Naive thymus-derived CD8-positive, alpha-beta T cell (primary cell): ENCODE data around the gene ZC2HC1C. TPM values are rescaled to one million over a fixed set of nuclear protein-coding genes. Genes with fewer than 3 reads are reported as not detected.

Experiments used
- ATAC-seq, 2 donors: fragments of 150-1000 bp; cut with Tn5 transposase in 1 of 2; sonication (Bioruptor Pico), chemical (Tn5 transposase) in 1 of 2; 1 replicate in 1 of 2; 2 replicates in 1 of 2; pipeline ENCODE4 v1.10.0; 2021; ENCODE audit warnings: mild to moderate bottlenecking in 2 of 2, moderate library complexity in 2 of 2
- POLR2A ChIA-PET: fragments of 350-600 bp; sonication (Branson Sonifier 250); formaldehyde crosslinking; loops from one replicate; lab custom pipeline; 2021; ENCODE audit warnings: antibody characterized with exemption; lab: Charles Lee
- DNase-seq, 10 donors: peaks; one replicate each; pipeline versions ENCODE4 v3.0.0 to v3.0.0-alpha.2; 2020 to 2022
- H3K27ac Mint-ChIP-seq, 10 donors: one replicate each; pipeline ENCODE4 v1.8.0; 2020 to 2022; ENCODE audit warnings: mild to moderate bottlenecking in 10 of 10, mixed read lengths in 10 of 10, moderate library complexity in 4 of 10, inconsistent platforms in 1 of 10
- H3K27me3 Mint-ChIP-seq, 5 donors: one replicate each; pipeline ENCODE4 v1.8.0; 2021 to 2022; ENCODE audit warnings: mixed read lengths in 5 of 5
- H3K36me3 Mint-ChIP-seq, 3 donors: one replicate each; pipeline ENCODE4 v1.8.0; 2020 to 2022; ENCODE audit warnings: mixed read lengths in 3 of 3, mild to moderate bottlenecking in 2 of 3, inconsistent platforms in 1 of 3
- H3K4me1 Mint-ChIP-seq, 4 donors: one replicate each; pipeline ENCODE4 v1.8.0; 2021 to 2022; ENCODE audit warnings: mixed read lengths in 4 of 4
- H3K4me3 Mint-ChIP-seq, 10 donors: one replicate each; pipeline ENCODE4 v1.8.0; 2020 to 2022; ENCODE audit warnings: mild to moderate bottlenecking in 10 of 10, mixed read lengths in 10 of 10, moderate library complexity in 6 of 10, inconsistent platforms in 1 of 10
- H3K9me3 Mint-ChIP-seq, 9 donors: one replicate each; pipeline ENCODE4 v1.8.0; 2020 to 2022; ENCODE audit warnings: mixed read lengths in 9 of 9, mild to moderate bottlenecking in 3 of 9, inconsistent platforms in 1 of 9, moderate library complexity in 1 of 9
- polyA plus RNA-seq, 3 donors: library from polyadenylated mRNA; unstranded; fragments of 300-500 nt; fragmentation: Illumina TruSeq; gene quantifications; one replicate each; pipeline ENCODE4 v1.2.3, GENCODE V29; 2021
- total RNA-seq, 8 experiments: library from RNA in 2 of 8; stranded (reverse) in 2 of 8; gene quantifications; one replicate each; pipeline ENCODE4 v1.2.3 and lab custom pipeline; 2021 to 2026

Gene ZC2HC1C
- total and polyA plus RNA-seq, 5 experiments from 2014 or later = 0.69 to 1.2 (median 0.70) TPM; not detected in 2

DNA sequence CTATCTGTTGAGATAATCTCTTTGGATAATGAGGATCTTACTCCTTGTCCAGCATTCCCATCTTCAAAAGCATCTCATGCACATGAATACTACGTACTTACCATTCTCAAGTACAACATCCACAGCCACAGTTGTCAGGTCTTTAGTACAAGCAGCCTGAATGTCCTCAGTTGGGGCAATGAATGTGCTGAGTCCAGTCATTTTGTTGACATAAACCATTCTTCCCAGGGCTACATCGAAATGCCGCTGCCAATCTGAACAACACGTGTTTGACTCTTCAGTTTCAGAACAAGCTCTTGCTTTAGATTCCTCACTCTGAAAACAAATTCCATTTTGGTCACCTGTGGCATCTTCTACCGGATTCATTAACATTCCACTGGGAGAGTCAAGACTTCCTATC is 23.2 kb upstream of the ZC2HC1C start:
- peaks cover 0 to 1% (median 0%) of the 10 kb centered on the region in 5 donors for H3K27me3 Mint-ChIP-seq
- DNase-seq (no peak), ATAC-seq (no peak)
- H3K36me3 Mint-ChIP-seq = peaks cover 0 to 18% (median 14%) of the 10 kb centered on the region in 3 donors
- H3K4me1 Mint-ChIP-seq = peaks cover 10 to 63% (median 50%) of the 10 kb centered on the region in 4 donors
- H3K27ac Mint-ChIP-seq = no peak overlapping the region
- H3K4me3 Mint-ChIP-seq = no peak overlapping the region
- POLR2A ChIA-PET = no interaction called here
- H3K9me3 Mint-ChIP-seq = peaks cover 0 to 2% (median 0%) of the 10 kb centered on the region in 9 donors

DNA sequence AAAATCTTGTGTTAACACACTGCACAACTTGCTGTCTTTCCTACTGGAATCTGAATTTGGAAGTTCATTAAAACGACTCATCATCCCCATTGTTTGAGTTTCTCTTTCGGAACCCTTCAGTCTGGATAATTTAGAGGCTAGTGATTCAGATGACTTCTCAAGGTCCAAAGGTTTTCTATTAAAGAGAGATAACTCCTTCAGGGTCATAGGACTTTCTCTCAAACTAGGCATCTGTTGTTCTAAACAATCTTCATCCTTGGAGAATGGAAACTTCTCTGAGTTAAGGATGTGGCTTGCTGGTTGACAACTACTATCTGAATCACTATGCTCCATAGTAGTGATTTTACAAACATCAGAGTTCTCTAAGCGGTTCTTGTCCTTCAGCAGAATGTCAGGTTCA is 22.5 kb upstream of the ZC2HC1C start:
- Mint-ChIP-seq H3K27me3 (peaks cover 0 to 3% (median 0%) of the 10 kb centered on the region in 5 donors), H3K4me3 (peak overlapping the region in 1 of 10 donors; percentile 22), H3K9me3 (peaks cover 0 to 2% (median 0%) of the 10 kb centered on the region in 9 donors), H3K36me3 (peaks cover 0 to 14% (median 13%) of the 10 kb centered on the region in 3 donors), H3K4me1 (peaks cover 12 to 67% (median 53%) of the 10 kb centered on the region in 4 donors), H3K27ac (no peak overlapping the region)
- DNase-seq (no peak), ATAC-seq (no peak)
- POLR2A ChIA-PET = no interaction called here

DNA sequence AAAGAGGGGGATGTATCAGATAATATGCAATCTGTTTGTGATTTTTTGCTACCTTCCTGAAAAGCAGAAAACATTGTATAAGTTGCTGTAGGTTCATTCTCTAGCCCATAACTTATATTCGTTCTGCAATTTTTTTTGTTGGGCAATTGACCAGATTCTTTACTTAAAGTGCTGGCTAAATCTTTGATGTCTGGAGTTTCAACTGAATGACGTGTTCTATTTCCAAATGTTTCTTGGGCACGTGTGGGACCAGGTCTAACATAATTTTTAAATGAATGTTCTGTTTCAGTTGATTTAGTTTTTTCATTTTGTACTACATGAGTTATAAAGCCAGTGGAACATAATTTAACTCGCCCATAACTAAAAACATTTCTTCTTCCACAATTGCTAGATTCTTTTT is 21.9 kb upstream of the ZC2HC1C start:
- no peak overlapping the region for H3K4me3 Mint-ChIP-seq
- H3K9me3 Mint-ChIP-seq = peaks cover 0 to 2% (median 0%) of the 10 kb centered on the region in 9 donors
- peak overlapping the region in 1 of 10 donors; percentile 19 for H3K27ac Mint-ChIP-seq
- H3K36me3 Mint-ChIP-seq = peaks cover 0 to 14% (median 7%) of the 10 kb centered on the region in 3 donors
- peaks cover 12 to 67% (median 54%) of the 10 kb centered on the region in 4 donors for H3K4me1 Mint-ChIP-seq
- ATAC-seq (no peak), DNase-seq (no peak)
- POLR2A ChIA-PET = no interaction called here
- peaks cover 0 to 3% (median 0%) of the 10 kb centered on the region in 5 donors for H3K27me3 Mint-ChIP-seq

DNA sequence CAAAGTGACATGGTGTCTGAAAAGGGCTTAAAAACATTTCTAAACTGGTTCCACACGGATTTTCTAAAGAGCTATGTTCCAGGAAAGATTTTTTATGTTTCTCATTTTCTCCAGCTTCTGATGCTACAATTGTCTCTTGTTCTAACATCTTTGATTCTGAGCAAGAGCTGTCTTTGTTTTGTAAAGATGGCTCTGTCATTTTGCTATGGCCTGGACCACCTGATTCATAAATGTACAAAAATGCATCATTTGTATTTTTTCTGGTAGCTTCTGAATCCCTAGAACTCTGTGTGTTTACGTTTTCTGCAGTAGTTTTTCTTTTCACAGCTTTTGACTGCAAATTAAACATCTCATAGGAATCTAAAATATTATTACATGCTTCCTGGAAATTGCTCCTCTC is 21.3 kb upstream of the ZC2HC1C start:
- POLR2A ChIA-PET = interaction anchor here (3.2 kb wide), 1 partner anchor 15 kb away, joined by 8 read pairs; the partner anchor contains the start of gene ACYP1
- no peak overlapping the region for H3K4me3 Mint-ChIP-seq
- H3K4me1 Mint-ChIP-seq = peaks cover 12 to 67% (median 54%) of the 10 kb centered on the region in 4 donors
- peaks cover 0 to 2% (median 0%) of the 10 kb centered on the region in 9 donors for H3K9me3 Mint-ChIP-seq
- H3K27me3 Mint-ChIP-seq = peaks cover 0 to 3% (median 0%) of the 10 kb centered on the region in 5 donors
- H3K27ac Mint-ChIP-seq = no peak overlapping the region
- H3K36me3 Mint-ChIP-seq = peaks cover 0 to 14% (median 5%) of the 10 kb centered on the region in 3 donors
- ATAC-seq = no peak
- DNase-seq = no peak

DNA sequence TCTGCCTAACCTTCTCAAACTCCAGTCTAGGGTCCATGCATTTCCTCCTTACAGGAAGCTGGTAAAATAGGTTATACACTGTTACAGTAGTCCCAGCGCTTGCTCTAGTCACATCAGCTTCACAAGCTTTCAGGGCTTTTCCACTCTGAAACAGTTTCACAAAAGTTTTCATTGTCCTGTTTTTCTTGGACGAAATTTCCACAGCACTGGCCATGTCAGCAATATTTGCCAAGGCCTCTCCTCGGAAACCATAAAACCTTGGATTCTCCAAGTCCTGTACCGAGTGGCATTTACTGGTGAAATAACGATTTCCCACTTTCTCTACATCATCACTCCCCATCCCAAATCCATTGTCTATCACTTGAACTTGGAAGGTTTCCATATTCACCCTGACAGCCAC is 20.3 kb upstream of the ZC2HC1C start:
- peaks cover 12 to 62% (median 53%) of the 10 kb centered on the region in 4 donors for H3K4me1 Mint-ChIP-seq
- no peak for ATAC-seq

DNA sequence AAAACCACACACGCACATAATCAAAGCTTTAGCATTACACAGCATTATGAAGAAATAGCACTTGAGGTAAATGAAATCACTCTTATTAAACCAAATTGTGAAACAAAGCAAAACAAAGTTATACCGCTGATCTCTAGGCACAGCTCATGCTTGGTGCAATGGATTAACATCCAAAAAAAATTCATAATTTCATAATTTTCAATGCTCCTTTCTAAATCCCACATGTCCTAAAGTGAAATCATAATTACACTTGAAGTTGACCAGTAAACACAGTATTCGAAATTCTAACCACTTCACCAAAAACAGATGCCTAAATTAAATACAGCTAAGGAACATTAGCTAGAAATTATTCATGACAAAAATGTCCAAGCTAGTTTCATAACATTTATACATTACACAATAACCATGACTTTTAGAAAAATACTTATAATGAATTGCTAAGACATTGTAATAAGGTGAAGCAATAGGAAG is 19.7 kb upstream of the ZC2HC1C start:
- ATAC-seq = no peak
- Mint-ChIP-seq H3K36me3 (peaks cover 0 to 14% (median 7%) of the 10 kb centered on the region in 3 donors), H3K4me1 (peaks cover 12 to 56% (median 47%) of the 10 kb centered on the region in 4 donors), H3K27me3 (peaks cover 0 to 3% (median 0%) of the 10 kb centered on the region in 5 donors), H3K9me3 (peaks cover 0 to 2% (median 0%) of the 10 kb centered on the region in 9 donors), H3K27ac (peak overlapping the region in 6 of 10 donors; percentile 81 to 99 (median 93)), H3K4me3 (peak overlapping the region in 9 of 10 donors; percentile 80 to 96 (median 89))
- POLR2A ChIA-PET = interaction anchor here (0.6 to 3.2 kb wide), 3 partner anchors 14 to 542 kb away, joined by 3 to 8 read pairs (median 3); partner anchors contain the start of gene ACYP1
- no peak for DNase-seq

More for the DNA sequence above, 20.3 kb upstream of the ZC2HC1C start:
- POLR2A ChIA-PET = interaction anchor here (0.6 to 3.2 kb wide), 3 partner anchors 14 to 292 kb away, joined by 3 to 8 read pairs (median 3); partner anchors contain the start of gene ACYP1
- H3K36me3 Mint-ChIP-seq = peaks cover 0 to 14% (median 7%) of the 10 kb centered on the region in 3 donors
- peaks cover 0 to 2% (median 0%) of the 10 kb centered on the region in 9 donors for H3K9me3 Mint-ChIP-seq
- H3K27ac Mint-ChIP-seq = no peak overlapping the region
- no peak for DNase-seq
- H3K27me3 Mint-ChIP-seq = peaks cover 0 to 3% (median 0%) of the 10 kb centered on the region in 5 donors
- H3K4me3 Mint-ChIP-seq = no peak overlapping the region

DNA sequence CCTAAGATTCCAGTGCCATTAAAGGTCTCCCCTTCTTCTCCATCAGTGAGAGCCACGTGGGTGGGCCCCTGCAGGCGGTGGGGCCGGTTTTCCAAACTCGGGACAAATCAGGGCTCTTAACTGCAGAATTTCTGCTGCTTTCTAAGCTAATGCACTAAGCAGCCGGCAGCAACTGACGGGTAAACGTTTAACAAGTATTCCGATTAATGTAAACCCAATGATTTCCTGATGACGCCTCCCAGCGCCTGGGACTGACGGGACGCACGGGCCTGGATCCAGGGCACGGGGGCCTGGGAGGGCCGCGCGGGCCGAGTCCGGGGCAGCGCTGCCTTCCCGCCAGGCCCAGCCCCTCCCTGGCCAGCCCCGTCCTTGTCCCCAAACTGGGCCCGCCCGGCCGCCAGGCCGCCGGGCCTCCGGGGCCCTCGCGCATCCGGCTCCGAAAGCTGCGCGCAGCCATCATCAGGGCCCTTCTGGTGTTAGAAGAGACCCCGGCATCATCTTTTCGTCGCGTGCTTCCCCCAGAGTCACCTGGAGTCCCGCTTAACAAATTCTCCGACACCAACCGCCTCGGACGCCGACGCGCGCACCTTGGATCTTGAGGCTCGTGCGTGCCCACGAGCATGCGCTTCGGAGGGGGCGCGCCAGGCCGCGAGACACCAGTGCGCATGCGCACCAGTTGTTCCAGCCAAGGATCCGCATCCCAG is 18.4 kb upstream of the ZC2HC1C start, which contains the start of gene MLH3:
Gene MLH3 (minus strand): TSS at position 616 of the 704 bp plus-strand sequence. CDS start 1,812 bp downstream, outside the sequence.
- Mint-ChIP-seq H3K4me3 (peak within 1 kb of the TSS; percentile 89 to 97 (median 94)), H3K27ac (peak within 1 kb of the TSS; percentile 91 to 99 (median 97)), H3K36me3 (peaks cover 0 to 18% (median 10%) of the 10 kb centered on the region in 3 donors), H3K27me3 (peaks cover 0 to 3% (median 0%) of the 10 kb centered on the region in 5 donors), H3K9me3 (peaks cover 0 to 2% (median 0%) of the 10 kb centered on the region in 9 donors), H3K4me1 (peaks cover 10 to 44% (median 35%) of the 10 kb centered on the region in 4 donors)
- ATAC-seq (peak; percentile 88 to 90), DNase-seq (peak; percentile 68 to 89 (median 78))
- POLR2A ChIA-PET = interaction anchor here (0.6 to 3.2 kb wide), 3 partner anchors 12 to 49 kb away, joined by 3 to 8 read pairs (median 4); partner anchors contain the start of gene ACYP1

DNA sequence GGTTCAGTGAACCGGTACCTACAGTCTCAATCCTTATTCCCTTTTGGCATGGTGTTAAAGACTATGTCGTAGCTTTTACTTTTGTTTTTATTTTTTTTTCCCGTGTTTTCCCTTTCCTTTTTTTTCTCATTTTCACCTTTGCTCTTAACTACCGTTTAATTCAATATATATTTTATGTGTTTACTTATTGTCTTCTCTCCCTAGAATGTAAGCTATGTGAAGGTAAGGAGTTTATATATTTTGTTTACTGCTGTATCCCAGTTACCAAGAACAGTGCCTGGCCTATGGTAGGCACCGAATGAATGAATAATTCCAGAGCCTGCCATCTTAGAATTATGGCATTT is 17.9 kb upstream of the ZC2HC1C start:
- ATAC-seq (no peak), DNase-seq (no peak)
- Mint-ChIP-seq H3K4me3 (peak overlapping the region; percentile 89 to 97 (median 94)), H3K27me3 (peaks cover 0 to 3% (median 0%) of the 10 kb centered on the region in 5 donors), H3K27ac (peak overlapping the region; percentile 91 to 99 (median 97)), H3K9me3 (peaks cover 0 to 2% (median 0%) of the 10 kb centered on the region in 9 donors), H3K36me3 (peaks cover 0 to 15% (median 12%) of the 10 kb centered on the region in 3 donors), H3K4me1 (peaks cover 6 to 39% (median 30%) of the 10 kb centered on the region in 4 donors)
- POLR2A ChIA-PET = interaction anchor here (0.6 kb wide), 3 partner anchors 11 to 1806 kb away, joined by 3 read pairs; no protein-coding TSS in a partner anchor

DNA sequence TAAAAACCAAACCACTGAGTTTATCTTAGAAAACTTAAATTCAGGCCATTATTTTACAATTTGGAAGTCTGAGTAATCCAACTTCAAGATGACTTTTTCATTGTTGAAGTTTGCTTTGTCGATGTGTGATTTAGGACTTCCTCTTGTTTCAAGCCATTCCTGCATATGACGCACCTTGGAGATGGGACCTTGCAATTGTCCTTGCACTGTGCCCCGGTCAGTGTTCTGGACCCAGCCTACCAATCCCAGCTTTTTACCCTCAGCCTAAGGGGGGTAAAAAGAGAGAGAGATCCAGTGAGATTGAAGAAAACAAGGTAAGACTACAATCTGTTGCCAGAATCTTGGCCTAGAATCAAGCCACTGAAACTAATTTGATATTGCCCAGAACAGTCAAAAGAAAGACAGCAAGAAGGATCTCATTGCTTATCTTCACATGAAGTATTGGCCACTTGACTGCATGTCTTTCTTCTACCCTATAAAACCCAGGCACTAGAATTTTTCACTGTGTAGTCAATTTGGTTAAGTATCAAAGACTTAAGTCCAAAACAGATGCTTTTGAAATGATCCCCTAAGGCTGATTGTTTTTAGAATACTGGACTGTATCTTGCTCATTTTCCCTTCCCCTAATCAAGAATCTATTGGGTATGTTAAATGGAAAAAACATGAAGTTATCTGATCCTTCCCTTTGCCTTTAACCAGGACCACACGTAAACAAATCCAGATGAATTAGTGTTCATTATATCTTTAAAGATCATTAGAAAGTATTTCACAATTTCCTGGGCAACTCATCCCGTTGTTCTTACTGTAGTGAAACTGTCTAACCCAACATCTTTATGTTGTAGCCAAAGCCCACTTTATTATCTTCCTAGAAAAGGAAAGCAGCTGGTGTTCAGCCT is 15.8 kb upstream of the ZC2HC1C start:
- Mint-ChIP-seq H3K4me1 (peaks cover 4 to 25% (median 23%) of the 10 kb centered on the region in 4 donors), H3K27ac (peak overlapping the region in 2 of 10 donors; percentile 34 to 66), H3K9me3 (no peaks in the 10 kb centered on the region), H3K36me3 (peaks cover 0 to 12% (median 9%) of the 10 kb centered on the region in 3 donors), H3K4me3 (peak overlapping the region in 2 of 10 donors; percentile 5 to 45), H3K27me3 (peaks cover 0 to 3% (median 0%) of the 10 kb centered on the region in 5 donors)
- no peak for DNase-seq
- POLR2A ChIA-PET = no interaction called here
- no peak for ATAC-seq

DNA sequence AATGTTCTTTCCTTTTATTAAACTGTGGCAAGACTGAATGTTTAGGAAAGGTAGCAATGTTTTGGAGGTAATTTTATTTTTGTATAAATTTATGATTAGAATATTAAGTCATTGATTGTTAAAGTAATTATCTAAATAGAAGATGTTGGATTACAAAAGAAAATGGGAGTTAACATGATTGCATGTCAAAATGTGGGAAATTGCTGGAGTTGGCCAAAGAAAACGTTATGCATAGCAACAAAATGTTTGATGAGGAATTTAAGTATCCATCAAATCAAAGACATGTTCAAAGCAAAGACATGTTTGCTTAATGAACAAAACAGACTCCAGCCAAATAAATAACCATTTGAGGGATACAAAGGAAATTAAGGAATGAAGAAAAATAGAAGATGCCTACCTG is 15.0 kb upstream of the ZC2HC1C start:
- peaks cover 0 to 3% (median 0%) of the 10 kb centered on the region in 5 donors for H3K27me3 Mint-ChIP-seq
- no peak overlapping the region for H3K27ac Mint-ChIP-seq
- POLR2A ChIA-PET = no interaction called here
- no peak overlapping the region for H3K4me3 Mint-ChIP-seq
- H3K9me3 Mint-ChIP-seq = no peaks in the 10 kb centered on the region
- DNase-seq = no peak
- H3K4me1 Mint-ChIP-seq = peaks cover 4 to 22% (median 20%) of the 10 kb centered on the region in 4 donors
- H3K36me3 Mint-ChIP-seq = peaks cover 0 to 8% (median 7%) of the 10 kb centered on the region in 3 donors
- no peak for ATAC-seq

DNA sequence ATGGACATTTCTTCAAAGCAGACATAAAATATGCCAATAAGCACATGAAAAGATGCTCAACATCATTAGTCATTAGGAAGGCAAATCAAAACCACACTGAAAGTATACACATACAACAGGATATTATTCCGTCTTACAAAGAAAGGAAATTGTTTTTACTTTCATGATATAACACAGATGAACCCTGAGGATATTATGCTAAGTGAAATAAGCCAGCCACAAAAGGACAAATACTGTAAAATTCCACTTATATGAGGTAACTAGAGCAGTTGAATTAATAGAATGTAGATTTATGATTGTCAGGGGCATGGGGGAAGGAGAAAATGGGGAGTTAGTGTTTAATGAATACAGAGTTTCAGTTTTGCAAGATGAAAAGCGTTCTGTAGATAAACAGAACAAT is 9.8 kb upstream of the ZC2HC1C start:
- Mint-ChIP-seq H3K4me1 (peaks cover 9 to 26% (median 21%) of the 10 kb centered on the region in 4 donors), H3K36me3 (peaks cover 0 to 9% (median 8%) of the 10 kb centered on the region in 3 donors)

More for the DNA sequence above, 9.8 kb upstream of the ZC2HC1C start:
- no peaks in the 10 kb centered on the region for H3K9me3 Mint-ChIP-seq
- POLR2A ChIA-PET = no interaction called here
- ATAC-seq = no peak
- H3K27me3 Mint-ChIP-seq = no peaks in the 10 kb centered on the region
- no peak overlapping the region for H3K27ac Mint-ChIP-seq
- DNase-seq = no peak
- no peak overlapping the region for H3K4me3 Mint-ChIP-seq
